B cell (primary cell): ENCODE results near the gene TMEM225. TPM values are rescaled to one million over a fixed set of nuclear protein-coding genes. Genes with fewer than 3 reads are reported as not detected.

Experiments
- ATAC-seq: fragments of 200-7000 bp; cut with Tn5 transposase; one replicate; pipeline ENCODE4 v1.10.0; 2021; ENCODE audit warnings: low read depth, mild to moderate bottlenecking, moderate number of reproducible peaks, moderate library complexity
- CTCF ChIA-PET: fragments of 350-600 bp; sonication (Branson Sonifier 250); formaldehyde crosslinking; loops from one replicate; lab custom pipeline; 2021; ENCODE audit warnings: antibody characterized with exemption, inconsistent platforms; lab: Charles Lee
- POLR2A ChIA-PET: fragments of 350-600 bp; sonication (Branson Sonifier 250); formaldehyde crosslinking; loops from one replicate; lab custom pipeline; 2021; ENCODE audit warnings: antibody characterized with exemption; lab: Charles Lee
- DNase-seq: peaks from one replicate; pipeline ENCODE4 v3.0.0; 2013
- H2AFZ ChIP-seq: 2 replicates; pipeline ENCODE4 v1.6.1; 2012; ENCODE audit warnings: mild to moderate bottlenecking, low read depth, low read length; ENCODE audit not compliant: insufficient read depth, poor library complexity, severe bottlenecking
- H3K27ac ChIP-seq, 2 donors: 1 replicate in 1 of 2; 2 replicates in 1 of 2; pipeline ENCODE4 v1.5.1; 2012 to 2013; ENCODE audit warnings: low read length in 2 of 2, mild to moderate bottlenecking in 2 of 2, moderate library complexity in 1 of 2
- H3K27me3 ChIP-seq, 4 experiments: fragments of 200-600 bp in 1 of 4; sonication (generic) in 1 of 4; replicated peaks in 1 of 4; 1 replicate in 2 of 4; 2 replicates in 2 of 4; pipeline versions ENCODE4 v1.6.1 to v1.7.0; 2013 to 2016; ENCODE audit warnings: low read length in 3 of 4, mild to moderate bottlenecking in 2 of 4, mixed read lengths in 1 of 4, moderate library complexity in 1 of 4; ENCODE audit not compliant: insufficient read depth in 4 of 4, control insufficient read depth in 3 of 4; ENCODE audit errors: control extremely low read depth in 1 of 4
- H3K36me3 ChIP-seq, 2 experiments: replicated peaks in 1 of 2; 1 replicate in 1 of 2; 2 replicates in 1 of 2; pipeline versions ENCODE4 v1.6.1 to v1.7.1; 2013; ENCODE audit warnings: low read length in 1 of 2; ENCODE audit not compliant: insufficient read depth in 2 of 2, control insufficient read depth in 1 of 2; ENCODE audit errors: control extremely low read depth in 1 of 2, extremely low read depth in 1 of 2
- H3K4me1 ChIP-seq, 2 donors: fragments of 200-600 bp in 1 of 2; sonication (generic) in 1 of 2; 1 replicate in 1 of 2; 2 replicates in 1 of 2; pipeline versions ENCODE4 v1.5.1 to v1.6.1; 2013 to 2017; ENCODE audit warnings: low read length in 2 of 2; ENCODE audit not compliant: control insufficient read depth in 2 of 2, insufficient read depth in 2 of 2
- H3K4me2 ChIP-seq: replicated peaks from 2 replicates; pipeline ENCODE3; 2012; ENCODE audit warnings: mild to moderate bottlenecking, low read depth, low read length; ENCODE audit not compliant: poor library complexity, severe bottlenecking
- H3K4me3 ChIP-seq, 5 experiments: fragments of 200-600 bp in 1 of 5; sonication (generic) in 1 of 5; 1 replicate in 3 of 5; 2 replicates in 2 of 5; pipeline versions ENCODE4 v1.5.1 to v1.7.0; 2011 to 2016; ENCODE audit warnings: low read length in 4 of 5, mild to moderate bottlenecking in 4 of 5, low read depth in 2 of 5, control low read depth in 1 of 5, moderate library complexity in 1 of 5; ENCODE audit not compliant: insufficient read depth in 1 of 5; ENCODE audit errors: control extremely low read depth in 1 of 5, extremely low read depth in 1 of 5
- H3K79me2 ChIP-seq: fragments of 200-600 bp; sonication (generic); one replicate; pipeline ENCODE4 v1.6.0; 2016; ENCODE audit warnings: low read length; ENCODE audit not compliant: control insufficient read depth, insufficient read depth
- H3K9ac ChIP-seq: fragments of 200-600 bp; sonication (generic); 2 replicates; pipeline ENCODE4 v1.6.1; 2017; ENCODE audit warnings: mild to moderate bottlenecking, low read length, moderate library complexity
- H3K9me3 ChIP-seq, 3 donors: one replicate each; pipeline versions ENCODE4 v1.6.1 to v1.7.1; 2013; ENCODE audit warnings: low read length in 2 of 3; ENCODE audit not compliant: control insufficient read depth in 2 of 3, insufficient read depth in 1 of 3; ENCODE audit errors: control extremely low read depth in 1 of 3
- H4K20me1 ChIP-seq: 2 replicates; pipeline ENCODE4 v1.6.0; 2012; ENCODE audit warnings: mild to moderate bottlenecking, low read length; ENCODE audit not compliant: insufficient read depth, control insufficient read depth, poor library complexity, severe bottlenecking
- H3K27ac Mint-ChIP-seq: one replicate; pipeline ENCODE4 v1.8.0; 2021; ENCODE audit warnings: mixed read lengths
- H3K27me3 Mint-ChIP-seq: one replicate; pipeline ENCODE4 v1.8.0; 2021; ENCODE audit warnings: mixed read lengths
- H3K4me1 Mint-ChIP-seq: one replicate; pipeline ENCODE4 v1.8.0; 2021; ENCODE audit warnings: mixed read lengths
- H3K4me3 Mint-ChIP-seq: one replicate; pipeline ENCODE4 v1.8.0; 2021; ENCODE audit warnings: mixed read lengths
- H3K9me3 Mint-ChIP-seq: one replicate; pipeline ENCODE4 v1.8.0; 2022; ENCODE audit warnings: mixed read lengths; ENCODE audit not compliant: insufficient read depth
- CTCF ChIP-seq: fragments of 200-600 bp; IDR thresholded peaks from one replicate; pipeline ENCODE4 v1.8.0; 2022; ENCODE audit warnings: antibody characterized with exemption, mild to moderate bottlenecking
- EZH2 ChIP-seq: IDR thresholded peaks from 2 replicates; pipeline ENCODE4 v1.6.1; 2012; ENCODE audit warnings: borderline replicate concordance, low read depth, mild to moderate bottlenecking, moderate library complexity, low read length; ENCODE audit not compliant: insufficient read depth, poor library complexity, severe bottlenecking
- WGBS: methylation state at CpG from one replicate; pipeline ENCODE4 v1.1.5; 2013; ENCODE audit warnings: missing lambda C conversion rate; ENCODE audit not compliant: insufficient coverage; 5-methylcytosine and 5-hydroxymethylcytosine counted together
- intact Hi-C: fragments of 100-400 bp; cut with micrococcal nuclease; formaldehyde crosslinking; loops from one replicate; pipeline ENCODE4 v1.10.0; 2022
- polyA plus RNA-seq: library from polyadenylated mRNA; depleted of rRNA; stranded (reverse); fragments of >200 nt; gene quantifications from 2 replicates; pipeline ENCODE4 v1.2.3, GENCODE V29; 2012
- total RNA-seq, 2 donors: library from RNA; stranded (reverse); fragments of 120-200 nt in 1 of 2; gene quantifications; 1 replicate in 1 of 2; 2 replicates in 1 of 2; pipeline versions ENCODE4 v1.2.3 to v1.2.4, GENCODE V29; 2013 to 2022

TMEM225 gene
- total and polyA plus RNA-seq, 2 donors (not counting 1 experiment from before 2014, with no cell fraction given), result not detected

DNA sequence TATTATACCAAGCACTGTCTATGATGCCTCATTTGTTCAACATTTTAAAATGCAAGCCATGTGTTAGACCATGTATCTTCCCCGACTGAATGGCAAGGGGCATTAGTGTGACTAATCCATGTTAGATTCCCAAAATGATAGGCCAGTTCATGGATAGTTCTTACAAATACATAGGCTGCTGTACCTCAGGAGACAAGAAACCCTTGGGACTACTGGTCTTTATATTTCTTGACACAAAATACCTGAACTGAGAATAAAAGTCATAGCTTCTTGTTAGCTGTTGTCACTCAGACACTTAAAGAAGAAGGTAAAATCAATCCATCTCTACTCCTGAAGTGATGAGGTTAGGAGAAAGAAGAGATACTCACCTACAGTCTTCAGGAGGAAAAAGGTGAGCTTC lies 16.4 kb upstream of the TMEM225 start, which contains the start of gene OR8D4:
TSS of gene OR8D4 (plus strand) at position 301 of the 400 bp plus-strand sequence. CDS start 4,265 bp downstream, outside the sequence.
- no CpG with 5 or more reads among the region's 1 CpG for WGBS
- Mint-ChIP-seq H3K27ac (no peak within 1 kb of the TSS), H3K27me3 (peaks cover 4% of the 10 kb centered on the region), H3K9me3 (no peaks in the 10 kb centered on the region), H3K4me3 (no peak within 1 kb of the TSS), H3K4me1 (no peaks in the 10 kb centered on the region)
- no peaks in the 10 kb centered on the region for H4K20me1 ChIP-seq
- H2AFZ ChIP-seq, result no peak within 1 kb of the TSS
- ChIA-PET POLR2A (no interaction called here), CTCF (no interaction called here)
- no peak for TF ChIP-seq CTCF
- no peaks in the 10 kb centered on the region for H3K36me3 ChIP-seq
- no peaks in the 10 kb centered on the region for H3K79me2 ChIP-seq
- DNase-seq (no peak), ATAC-seq (no peak)
- H3K4me2 ChIP-seq, result no peak within 1 kb of the TSS
- H3K9me3 ChIP-seq, result no peaks in the 10 kb centered on the region
- intact Hi-C loops, result no loop called here
- no peak within 1 kb of the TSS for H3K4me3 ChIP-seq
- no peaks in the 10 kb centered on the region for H3K27me3 ChIP-seq
- H3K27ac ChIP-seq, result no peak within 1 kb of the TSS
- no peak within 1 kb of the TSS for H3K9ac ChIP-seq
- no peaks in the 10 kb centered on the region for H3K4me1 ChIP-seq

- no peak overlapping the region for H3K4me3 ChIP-seq
- no peak overlapping the region for H3K27ac ChIP-seq
- ChIA-PET CTCF (no interaction called here), POLR2A (no interaction called here)
- Mint-ChIP-seq H3K4me1 (no peaks in the 10 kb centered on the region), H3K9me3 (no peaks in the 10 kb centered on the region), H3K4me3 (no peak overlapping the region), H3K27me3 (peaks cover 7% of the 10 kb centered on the region), H3K27ac (no peak overlapping the region)
- H3K27me3 ChIP-seq, result no peaks in the 10 kb centered on the region
- TF ChIP-seq CTCF (no peak), EZH2 (no peak)
- DNase-seq (no peak), ATAC-seq (no peak)
- no peaks in the 10 kb centered on the region for H3K36me3 ChIP-seq
- no peaks in the 10 kb centered on the region for H3K79me2 ChIP-seq
- H4K20me1 ChIP-seq, result no peaks in the 10 kb centered on the region
- no peak overlapping the region for H2AFZ ChIP-seq
- H3K4me2 ChIP-seq, result no peak overlapping the region
- intact Hi-C loops, result no loop called here
- H3K9me3 ChIP-seq, result no peaks in the 10 kb centered on the region
- H3K9ac ChIP-seq, result no peak overlapping the region
- WGBS, result 95% methylated on average over 2 of the region's 3 CpGs
- no peaks in the 10 kb centered on the region for H3K4me1 ChIP-seq
Measured at GRCh38 chr11:123899792-123900191, 14.3 kb upstream of the TMEM225 start.
